HepG2 (cell line): ENCODE data around the gene DCAKD. TPM values are rescaled to one million over a fixed set of nuclear protein-coding genes. Genes with fewer than 3 reads are reported as not detected.

Experiments used
- ARID5B ChIP-seq: IDR thresholded peaks from 2 replicates; pipeline ENCODE4 v1.4.0; 2020; ENCODE audit warnings: mild to moderate bottlenecking, missing genetic modification reagents
- ATF5 ChIP-seq: sonication (generic); formaldehyde crosslinking; IDR thresholded peaks from 2 replicates; pipeline ENCODE4 v1.4.0; 2020; ENCODE audit warnings: mild to moderate bottlenecking, low read depth, missing genetic modification reagents
- CEBPG ChIP-seq: IDR thresholded peaks from 2 replicates; pipeline ENCODE4 v1.6.1; 2016
- CHD2 ChIP-seq: IDR thresholded peaks from 2 replicates; pipeline ENCODE4 v1.6.1; 2011; ENCODE audit warnings: low read depth, low read length, improper control_type of control experiment
- GMEB2 ChIP-seq: IDR thresholded peaks from 2 replicates; pipeline ENCODE4 v1.6.1; 2016; ENCODE audit warnings: missing biosample characterization, missing genetic modification reagents, low read depth
- KDM5B ChIP-seq: sonication (generic); formaldehyde crosslinking; IDR thresholded peaks from 2 replicates; pipeline ENCODE4 v1.4.0; 2020; ENCODE audit warnings: missing genetic modification reagents, mild to moderate bottlenecking, borderline replicate concordance
- KMT2A ChIP-seq: sonication (generic); formaldehyde crosslinking; IDR thresholded peaks from 2 replicates; pipeline ENCODE4 v1.4.0; 2020; ENCODE audit warnings: missing genetic modification reagents
- MIXL1 ChIP-seq: IDR thresholded peaks from 2 replicates; pipeline ENCODE4 v1.6.1; 2016
- PAXIP1 ChIP-seq: sonication (generic); formaldehyde crosslinking; conservative IDR thresholded peaks from 2 replicates; pipeline ENCODE4 v1.4.0; 2020; ENCODE audit warnings: mild to moderate bottlenecking, missing genetic modification reagents, moderate library complexity
- SUZ12 ChIP-seq: fragments of 150-350 bp; IDR thresholded peaks from 2 replicates; pipeline ENCODE4 v1.6.1; 2014; ENCODE audit warnings: low read depth, low read length
- ZC3H4 ChIP-seq: sonication (generic); formaldehyde crosslinking; IDR thresholded peaks from 2 replicates; pipeline ENCODE4 v1.4.0; 2020; ENCODE audit warnings: missing genetic modification reagents, borderline replicate concordance
- ZNF224 ChIP-seq: sonication (generic); formaldehyde crosslinking; IDR thresholded peaks from 2 replicates; pipeline ENCODE4 v1.5.0; 2020; ENCODE audit warnings: mild to moderate bottlenecking, missing genetic modification reagents
- ZNF337 ChIP-seq: sonication (generic); formaldehyde crosslinking; IDR thresholded peaks from 2 replicates; pipeline ENCODE4 v1.5.1; 2020; ENCODE audit warnings: missing genetic modification reagents, low read depth, mild to moderate bottlenecking, borderline replicate concordance
- ZNF557 ChIP-seq: sonication (generic); formaldehyde crosslinking; IDR thresholded peaks from 2 replicates; pipeline ENCODE4 v1.4.0; 2020; ENCODE audit warnings: missing genetic modification reagents
- ZNF724P ChIP-seq: sonication (generic); formaldehyde crosslinking; IDR thresholded peaks from 2 replicates; pipeline ENCODE4 v1.8.0; 2022; ENCODE audit warnings: missing genetic modification reagents, borderline replicate concordance
- polyA plus RNA-seq, 8 experiments: library from polyadenylated mRNA; depleted of rRNA in 3 of 8; stranded (reverse) in 7 of 8; unstranded in 1 of 8; fragments of >200 nt; fragmentation: Illumina TruSeq in 4 of 8; extraction: Trizol in 4 of 8; gene quantifications; 2 replicates each; pipeline versions ENCODE4 v1.2.1 to v1.2.3, GENCODE V29; 2011 to 2016; ENCODE audit warnings: low read depth in 4 of 8, missing spikeins in 1 of 8, mixed read lengths in 1 of 8; ENCODE audit not compliant: insufficient read depth in 1 of 8
- total RNA-seq, 5 experiments: library from RNA; depleted of rRNA; stranded (reverse); fragments of >200 nt; fragmentation: Illumina TruSeq; extraction: Trizol; gene quantifications; 2 replicates each; pipeline ENCODE4 v1.2.3, GENCODE V29; 2016; ENCODE audit warnings: low read depth in 1 of 5
- TF ChIP-seq, protein P1 (sequence below): sonication (generic); formaldehyde crosslinking; IDR thresholded peaks from 2 replicates; pipeline ENCODE4 v1.8.1; 2023; ENCODE audit warnings: mild to moderate bottlenecking, inconsistent platforms, moderate library complexity, missing genetic modification reagents, borderline replicate concordance

DCAKD gene
- total and polyA plus RNA-seq, 2 of the 13 experiments (the other 11 are each of a cell fraction or from before 2014, with no cell fraction given) = 25.9 to 29.2 TPM

- 0 out of 2 replicates have a peak, but pooled peaks have one; percentile 8 for TF ChIP-seq ARID5B (CRISPR knock-in tag)
- TF ChIP-seq ZNF557 (CRISPR knock-in tag) = no peak
- TF ChIP-seq ZNF337 = no peak
- TF ChIP-seq ZNF224 (CRISPR knock-in tag) = no peak
- TF ChIP-seq, protein P1, sequence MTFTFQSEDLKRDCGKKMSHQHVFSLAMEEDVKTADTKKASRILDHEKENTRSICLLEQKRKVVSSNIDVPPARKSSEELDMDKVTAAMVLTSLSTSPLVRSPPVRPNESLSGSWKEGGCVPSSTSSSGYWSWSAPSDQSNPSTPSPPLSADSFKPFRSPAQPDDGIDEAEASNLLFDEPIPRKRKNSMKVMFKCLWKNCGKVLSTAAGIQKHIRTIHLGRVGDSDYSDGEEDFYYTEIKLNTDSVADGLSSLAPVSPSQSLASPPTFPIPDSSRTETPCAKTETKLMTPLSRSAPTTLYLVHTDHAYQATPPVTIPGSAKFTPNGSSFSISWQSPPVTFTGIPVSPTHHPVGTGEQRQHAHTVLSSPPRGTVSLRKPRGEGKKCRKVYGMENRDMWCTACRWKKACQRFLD (CRISPR knock-in tag) = no peak
- no peak for TF ChIP-seq ZC3H4 (CRISPR knock-in tag)
- TF ChIP-seq MIXL1 = 0 out of 2 replicates have a peak, but pooled peaks have one; percentile 16
- no peak for TF ChIP-seq SUZ12
- no peak for TF ChIP-seq ATF5
- TF ChIP-seq ZNF724P (CRISPR knock-in tag) = no peak
- no peak for TF ChIP-seq GMEB2 (CRISPR knock-in tag)
- TF ChIP-seq PAXIP1 = no peak
- no peak for TF ChIP-seq CHD2
- no peak for TF ChIP-seq KMT2A (CRISPR knock-in tag)
- no peak for TF ChIP-seq CEBPG (CRISPR knock-in tag)
- TF ChIP-seq KDM5B (CRISPR knock-in tag) = no peak
Measured at GRCh38 chr17:45016823-45017222, 34.6 kb downstream of the DCAKD start (continued).
